GM21528 (cell line): Measurements from ENCODE around the gene LRRC36.
"Not testable (repeated sequence)": the region's sequence is repeated elsewhere in the genome, so short reads cannot be mapped to it uniquely, and the experiment has no call there.

Source experiments
- ATAC-seq: cut with Tn5 transposase; IDR thresholded peaks from one replicate; pipeline ENCODE4 v1.9.1; 2021; ENCODE audit warnings: mild to moderate bottlenecking, moderate library complexity; ENCODE audit not compliant: unreplicated experiment, low FRiP score

Gene LRRC36

GRCh38 chr16:67339453-67339852, 12.8 kb downstream of the LRRC36 start:
- ATAC-seq = no peak

DNA sequence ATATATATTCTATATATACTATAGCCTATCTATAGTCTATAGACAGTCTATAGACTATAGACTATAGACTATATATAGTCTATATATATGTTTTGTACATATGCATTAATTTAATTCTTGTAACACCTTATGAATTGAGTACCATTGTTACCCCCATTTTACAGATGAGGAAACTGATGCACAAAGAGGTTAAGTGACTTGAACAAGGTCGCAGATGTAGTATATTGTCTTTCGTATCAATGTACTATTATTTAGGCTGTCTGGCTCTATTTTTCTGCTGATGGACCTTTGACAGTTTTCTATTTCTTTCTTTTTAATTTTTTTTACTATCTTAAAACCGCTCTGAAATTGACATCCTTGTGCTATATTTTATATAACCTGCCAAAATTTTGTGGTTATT, 14.6 kb downstream of the LRRC36 start:
- no peak for ATAC-seq

DNA sequence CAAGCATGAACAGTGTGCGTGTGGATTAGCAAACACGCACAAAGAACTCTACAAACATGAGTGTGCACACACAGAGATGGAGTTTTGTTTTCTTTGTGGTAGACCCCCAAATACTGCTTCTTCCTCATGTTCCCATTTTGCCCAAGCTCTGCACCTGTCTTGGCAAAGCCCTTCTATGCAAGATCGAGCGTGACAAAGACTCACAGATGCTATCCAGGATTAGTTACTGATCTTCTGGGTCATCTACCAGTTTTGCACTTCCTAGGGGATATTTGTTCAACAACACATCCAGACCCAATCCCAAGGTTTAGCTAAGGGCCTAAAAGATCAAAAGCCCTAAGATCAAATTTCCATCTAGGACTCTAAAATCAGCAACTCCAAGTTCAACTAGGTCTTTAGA, 16.0 kb downstream of the LRRC36 start:
- no peak for ATAC-seq

GRCh38 chr16:67345401-67345800, 18.8 kb downstream of the LRRC36 start:
- no peak for ATAC-seq

DNA sequence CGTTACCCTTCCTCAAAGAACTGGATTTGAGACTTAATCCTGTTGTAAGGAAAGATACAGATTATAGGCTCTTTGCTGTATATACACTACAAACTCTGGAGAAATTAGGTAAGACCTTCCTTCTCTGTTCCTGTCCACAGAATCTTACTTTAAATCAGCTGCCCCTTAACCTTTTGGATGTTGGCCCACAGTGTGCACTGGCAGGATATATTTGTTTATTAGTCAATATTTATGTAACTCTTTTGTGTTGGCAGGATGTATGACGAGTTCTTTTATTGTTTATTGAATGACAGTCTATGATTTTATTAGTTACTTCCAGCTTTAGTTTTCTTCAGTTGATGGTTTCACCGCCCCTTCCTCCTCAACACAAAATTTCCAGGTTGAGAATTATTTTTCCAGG, 19.7 kb downstream of the LRRC36 start:
- ATAC-seq = no peak

- no peak for ATAC-seq
Observed at GRCh38 chr16:67349172-67349571, 22.6 kb downstream of the LRRC36 start.

GRCh38 chr16:67350324-67350723, 23.7 kb downstream of the LRRC36 start:
- no peak for ATAC-seq

GRCh38 chr16:67352463-67352862, 25.8 kb downstream of the LRRC36 start:
- not testable (repeated sequence) for ATAC-seq

DNA sequence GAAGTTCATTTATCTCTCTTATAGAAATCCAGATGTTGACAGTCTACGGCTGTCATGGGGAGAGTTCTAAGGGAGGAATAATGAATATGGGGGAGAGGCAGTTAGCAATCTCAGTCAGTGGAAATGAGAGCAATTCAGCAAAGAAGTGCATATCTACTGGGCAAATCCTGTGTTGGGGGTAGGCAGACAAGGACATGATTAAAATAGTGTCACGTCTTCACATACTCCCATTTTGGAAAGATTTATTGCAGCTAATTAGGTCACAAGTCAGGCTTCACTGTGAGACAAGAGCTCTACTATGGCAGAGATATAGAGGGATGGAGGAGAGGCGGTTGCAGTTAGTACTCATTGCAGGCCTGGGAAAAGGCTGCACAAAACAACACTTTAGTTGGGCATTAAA, 29.8 kb downstream of the LRRC36 start:
- ATAC-seq = no peak

DNA sequence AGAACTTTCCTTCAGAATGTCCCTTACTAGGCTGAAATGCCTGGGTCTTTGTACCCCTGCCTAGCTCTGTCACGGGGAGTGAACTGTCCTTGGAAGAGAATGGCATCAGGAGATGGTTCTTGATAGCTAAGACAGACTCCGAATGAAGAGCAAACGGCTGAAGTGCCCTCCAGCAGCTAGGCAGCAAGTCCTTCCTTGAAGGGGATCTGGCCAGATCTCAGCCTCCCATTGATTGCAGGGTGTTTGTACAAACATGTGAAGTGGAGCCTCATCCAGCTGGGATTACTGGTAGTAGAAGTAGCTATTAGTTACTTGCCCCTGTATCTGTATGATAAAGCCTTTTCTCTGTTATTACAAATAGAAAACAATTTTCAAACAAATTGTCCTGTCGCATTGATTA, 30.9 kb downstream of the LRRC36 start:
- ATAC-seq = no peak

DNA sequence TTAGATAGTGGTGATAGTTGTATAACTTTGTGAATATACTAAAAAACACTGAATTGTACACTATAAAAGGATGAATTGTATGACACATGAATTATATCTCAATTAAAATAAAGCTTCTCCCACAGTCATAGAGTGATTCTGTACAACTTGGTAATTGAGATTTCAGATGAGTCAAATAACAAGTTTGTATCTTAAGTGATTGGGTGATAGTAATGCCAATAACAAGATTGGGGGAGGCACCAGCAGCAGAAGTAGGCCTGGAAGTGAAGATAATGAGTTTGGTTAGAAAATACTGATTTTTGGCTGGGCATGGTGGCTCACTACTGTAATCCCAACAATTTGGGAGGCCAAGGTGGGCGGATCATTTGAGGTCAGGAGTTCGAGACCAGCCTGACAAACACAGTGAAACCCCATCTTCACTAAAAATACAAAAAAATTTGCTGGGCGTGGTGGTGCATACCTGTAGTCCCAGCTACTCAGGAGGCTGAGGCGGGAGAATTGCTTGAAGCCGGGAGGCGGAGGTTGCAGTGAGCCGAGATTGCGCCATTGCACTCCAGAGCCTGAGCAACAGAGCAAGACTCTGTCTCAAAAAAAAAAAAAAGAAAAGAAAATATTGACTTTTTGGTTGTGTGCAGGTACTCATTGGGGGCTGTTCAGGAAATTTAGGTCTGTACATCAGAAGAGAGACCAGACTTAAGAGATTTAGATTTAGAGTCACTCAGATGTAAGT, 33.1 kb downstream of the LRRC36 start:
- not testable (repeated sequence) for ATAC-seq

DNA sequence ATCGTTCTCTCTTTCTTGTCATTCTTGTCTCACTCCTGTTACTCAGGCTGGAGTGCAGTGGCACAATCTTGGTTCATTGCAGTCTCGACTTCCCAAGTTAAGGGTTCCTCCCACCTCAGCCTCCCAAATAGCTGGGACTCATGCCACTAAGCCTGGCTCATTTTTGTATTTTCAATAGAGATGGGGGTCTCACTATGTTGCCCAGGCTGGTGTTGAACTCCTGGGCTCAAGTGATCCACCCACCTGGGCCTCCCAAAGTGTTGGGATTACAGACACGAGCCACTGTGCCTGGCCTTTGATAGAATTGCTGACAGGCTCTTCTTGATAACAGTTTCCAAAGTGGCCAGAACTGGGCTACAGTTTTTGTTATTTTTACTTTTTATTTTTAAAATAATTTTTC, 34.4 kb downstream of the LRRC36 start:
- no peak for ATAC-seq

DNA sequence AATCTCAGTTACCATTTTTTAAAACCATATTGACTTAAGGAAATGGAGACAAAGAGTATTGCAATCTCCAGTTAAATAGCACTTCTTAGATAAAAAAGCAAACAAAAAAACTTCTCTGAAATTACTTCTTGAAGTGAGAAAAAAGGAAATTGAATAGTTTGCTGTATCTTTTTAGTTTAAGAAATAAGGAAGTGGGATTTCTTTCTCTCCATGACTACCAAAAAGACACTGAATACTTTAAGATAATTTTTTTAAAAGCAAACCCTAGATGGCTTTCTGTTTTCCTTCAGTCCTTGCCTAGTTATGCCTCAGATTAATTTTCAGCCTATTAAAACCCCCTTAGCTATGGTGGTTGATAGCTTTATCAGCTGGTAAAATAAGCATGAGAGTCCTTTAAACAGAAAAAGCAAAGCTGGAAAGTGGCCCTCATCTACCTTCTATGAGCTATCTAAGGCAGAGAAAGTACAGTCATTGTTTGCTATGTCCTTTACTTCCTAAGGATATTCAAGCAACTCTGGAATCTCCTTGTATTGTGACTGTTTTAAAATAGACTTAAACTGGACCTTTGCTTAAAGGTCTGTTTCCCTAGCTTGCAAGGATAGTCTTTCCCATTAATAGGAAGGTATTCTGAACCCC, 38.1 kb downstream of the LRRC36 start:
- no peak for ATAC-seq

DNA sequence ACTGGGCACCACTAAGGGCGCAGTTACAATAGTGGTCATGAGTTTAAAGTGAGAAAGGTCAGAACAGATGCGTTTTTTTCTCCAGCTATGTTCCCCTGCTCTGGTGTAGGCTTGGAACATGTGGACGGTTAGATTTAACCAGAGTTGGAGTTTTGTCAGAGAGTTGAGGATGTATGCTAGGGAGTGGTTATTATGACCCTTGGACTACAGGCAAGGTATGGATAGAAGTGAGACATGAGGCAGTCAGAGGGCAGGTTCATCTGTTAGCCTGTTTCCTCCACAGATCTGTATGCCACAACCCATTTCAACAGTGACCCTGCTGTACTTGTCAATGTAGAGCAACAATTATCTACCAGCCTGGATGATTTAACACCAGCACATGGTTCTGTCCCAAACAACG, 44.0 kb downstream of the LRRC36 start:
- no peak for ATAC-seq

GRCh38 chr16:67372664-67373063, 46.0 kb downstream of the LRRC36 start:
- no peak for ATAC-seq

- not testable (repeated sequence) for ATAC-seq
Observed at GRCh38 chr16:67376012-67376411, 49.4 kb downstream of the LRRC36 start.

DNA sequence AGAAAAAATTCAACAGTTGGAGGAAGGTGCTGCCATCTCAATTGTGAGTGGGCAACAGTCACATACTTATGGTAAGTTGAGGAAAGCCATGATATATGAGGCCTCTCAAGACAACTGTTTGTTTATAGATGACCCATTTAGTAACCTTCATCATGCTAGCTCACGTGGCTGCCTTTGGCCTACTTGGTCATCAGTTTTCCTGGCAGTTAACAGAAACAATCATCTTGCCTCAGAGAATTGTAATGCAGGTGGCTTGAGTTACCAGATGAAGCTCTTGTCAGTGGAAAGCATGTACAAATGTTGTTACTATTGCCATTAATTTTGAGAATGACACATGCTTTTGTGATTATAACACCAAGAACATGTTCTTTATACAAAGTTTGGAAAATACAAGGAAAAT, 52.0 kb downstream of the LRRC36 start:
- ATAC-seq = no peak

DNA sequence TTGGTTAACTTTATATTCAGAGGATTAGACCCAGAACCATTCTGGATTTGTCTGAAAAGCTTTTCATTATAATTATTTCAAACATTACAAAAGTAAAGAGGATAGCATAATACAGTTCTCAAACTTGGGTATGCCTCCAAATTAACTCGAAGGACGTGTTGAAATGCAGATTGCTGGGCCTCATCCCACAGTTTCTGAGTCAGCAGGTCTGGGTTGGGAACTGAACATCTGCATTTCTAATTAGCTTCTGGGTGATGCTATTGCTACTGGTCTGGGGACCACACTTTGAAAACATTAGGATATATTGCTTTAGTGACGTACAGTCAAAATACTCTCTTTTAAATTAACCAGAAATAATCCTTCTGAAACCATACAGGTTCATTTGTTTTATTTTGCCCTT, 56.7 kb downstream of the LRRC36 start:
- no peak for ATAC-seq

DNA sequence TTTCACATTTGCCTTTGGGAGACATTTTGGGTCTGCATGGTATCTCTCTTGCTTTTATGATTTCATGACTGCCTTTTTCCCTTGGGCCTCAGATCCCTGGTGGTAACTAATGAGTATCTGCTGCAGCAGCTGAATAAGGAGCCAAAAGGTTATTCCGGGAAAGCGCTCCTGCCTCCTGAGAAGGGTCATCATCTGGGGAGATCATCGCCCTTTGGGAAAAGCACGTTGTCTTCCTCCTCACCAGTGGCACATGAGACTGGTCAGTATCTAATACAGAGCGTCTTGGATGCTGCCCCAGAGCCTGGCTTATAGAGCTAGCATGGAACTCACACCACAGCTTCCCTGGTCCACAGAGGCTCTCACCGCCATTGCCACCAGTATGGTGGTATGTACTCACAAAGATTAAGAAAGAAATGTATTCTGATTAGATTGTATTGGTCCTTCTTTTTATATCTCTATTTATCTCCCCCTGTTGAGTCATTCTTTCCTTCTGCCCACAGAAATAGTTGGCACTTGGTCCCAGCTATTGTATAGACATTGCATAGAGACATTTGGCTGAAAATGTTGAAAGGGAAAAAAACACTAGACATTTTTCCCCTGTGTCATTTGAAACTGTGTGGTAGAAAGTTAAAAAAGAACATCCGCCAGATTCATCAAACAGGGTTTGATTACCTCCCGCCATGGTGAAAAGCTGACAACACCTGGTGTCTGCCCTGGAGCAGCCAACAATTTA, 58.3 kb downstream of the LRRC36 start:
- ATAC-seq = no peak

- no peak for ATAC-seq
Observed at GRCh38 chr16:67386861-67387455, 60.3 kb downstream of the LRRC36 start.

DNA sequence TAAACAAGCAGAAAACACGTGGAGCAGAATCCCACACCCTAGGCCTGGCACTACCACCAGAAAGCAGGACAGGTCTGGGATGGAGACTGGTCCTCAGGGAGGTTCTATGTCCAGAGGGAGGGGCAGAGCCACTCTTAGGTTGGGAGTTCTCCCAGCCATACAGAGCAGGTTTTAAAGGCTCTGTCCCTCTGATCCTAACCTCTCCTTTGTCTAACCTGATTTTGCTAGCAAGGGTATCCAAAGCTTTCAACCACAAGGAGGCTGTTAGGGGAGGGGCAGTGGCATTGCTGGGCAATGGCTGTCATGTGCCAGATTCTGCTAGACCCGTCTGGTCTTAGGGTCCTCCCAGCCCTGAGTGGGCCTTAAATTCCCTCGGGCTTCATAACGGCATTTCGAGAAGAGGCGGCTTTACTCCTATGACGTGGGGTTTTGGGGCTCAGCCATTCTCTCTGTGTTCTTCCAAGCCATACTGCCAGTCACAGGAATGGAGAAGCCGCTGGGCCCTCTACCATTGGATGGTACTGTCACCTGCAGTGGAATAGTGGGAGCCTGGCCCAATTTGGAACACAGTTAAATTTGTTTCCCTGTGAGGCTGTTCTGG, 61.0 kb downstream of the LRRC36 start:
- ATAC-seq = no peak
